Measurements from ENCODE around the gene OR2Z1.

- no peak for TF ChIP-seq POLR2A (IDR thresholded peaks at IDR 0.05)
- no peak for TF ChIP-seq CTCF (IDR thresholded peaks at IDR 0.05)
Observed at GRCh38 chr19:8724276-8724675, 2.8 kb downstream of the OR2Z1 start.
